ENCODE data around the gene WBP1L.
"Not testable (repeated sequence)": the region's sequence is repeated elsewhere in the genome, so short reads cannot be mapped to it uniquely, and the experiment has no call there.

The WBP1L gene

DNA sequence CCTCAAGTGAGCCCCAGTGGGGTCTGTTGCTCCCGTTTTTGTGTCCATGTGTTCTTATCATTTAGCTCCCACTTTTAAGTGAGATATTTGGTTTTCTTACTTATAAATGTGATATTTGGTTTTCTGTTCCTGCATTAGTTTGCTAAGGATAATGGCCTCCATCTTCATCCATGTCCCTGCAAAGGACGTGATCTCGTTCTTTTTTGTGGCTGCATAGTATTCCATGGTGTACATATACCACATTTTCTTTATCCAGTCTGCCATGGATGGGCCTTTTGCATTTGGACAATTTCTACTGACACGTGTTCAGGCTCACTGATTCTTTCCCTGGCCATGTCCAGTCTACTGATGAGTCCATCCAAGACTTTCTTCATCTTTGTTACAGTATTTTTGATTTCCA is 19.8 kb upstream of the WBP1L start:
- no peak for DNase-seq (ENCODE audit: low spot score)

DNA sequence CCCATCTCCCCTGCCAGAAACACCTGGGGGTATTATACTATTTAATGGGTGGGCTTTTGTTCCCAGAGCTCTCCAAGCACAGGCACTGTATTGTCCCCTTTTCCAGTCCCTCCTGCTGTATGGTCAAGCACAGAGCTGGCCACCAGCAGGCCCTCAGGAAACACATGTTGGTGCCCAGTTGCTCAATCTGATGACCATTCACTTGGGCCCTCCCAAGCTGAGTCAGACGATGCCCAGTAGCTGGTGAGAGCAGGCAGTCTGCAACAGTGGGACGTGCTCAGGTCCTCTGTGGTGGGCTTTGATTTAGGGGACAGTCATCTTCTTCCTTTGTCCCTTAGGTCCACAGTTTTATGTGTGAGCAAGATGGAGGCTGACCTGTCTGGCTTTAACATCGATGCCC is 17.5 kb upstream of the WBP1L start:
- DNase-seq (ENCODE audit: low spot score): peak; percentile 55

DNA sequence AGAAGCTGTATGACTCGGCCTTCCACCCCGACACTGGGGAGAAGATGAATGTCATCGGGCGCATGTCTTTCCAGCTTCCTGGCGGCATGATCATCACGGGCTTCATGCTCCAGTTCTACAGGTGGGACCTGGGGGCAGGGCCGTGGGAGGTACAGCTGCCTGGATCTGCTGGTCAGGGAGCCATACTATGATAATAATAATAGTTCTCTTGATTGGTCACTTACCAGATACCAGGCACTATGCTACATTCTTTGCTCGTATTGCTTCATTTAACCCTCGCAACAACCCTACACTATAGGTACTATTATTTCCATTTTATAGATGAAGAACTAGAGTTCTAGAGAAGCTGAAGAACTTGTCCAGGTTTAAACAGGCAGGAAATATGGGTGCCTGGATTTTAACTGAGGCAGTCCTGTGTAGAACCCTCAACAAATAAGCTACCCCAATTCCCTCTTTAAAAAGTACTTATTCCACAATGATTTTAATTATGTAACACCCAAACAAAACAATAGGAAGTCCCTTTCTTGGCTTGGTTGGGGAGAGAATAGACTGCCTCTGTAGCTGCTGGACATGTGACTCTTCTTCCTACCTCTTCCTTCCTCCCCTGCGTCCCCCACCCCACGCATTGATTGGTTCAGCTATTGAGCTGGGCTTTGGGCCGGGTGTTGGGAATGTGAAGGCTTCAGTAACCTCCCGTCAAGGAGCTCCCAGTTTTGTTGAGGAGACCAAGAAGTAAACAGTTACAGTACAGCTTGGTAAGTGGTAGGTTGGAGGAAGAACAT is 16.5 kb upstream of the WBP1L start:
- DNase-seq (ENCODE audit: low spot score): no peak

DNA sequence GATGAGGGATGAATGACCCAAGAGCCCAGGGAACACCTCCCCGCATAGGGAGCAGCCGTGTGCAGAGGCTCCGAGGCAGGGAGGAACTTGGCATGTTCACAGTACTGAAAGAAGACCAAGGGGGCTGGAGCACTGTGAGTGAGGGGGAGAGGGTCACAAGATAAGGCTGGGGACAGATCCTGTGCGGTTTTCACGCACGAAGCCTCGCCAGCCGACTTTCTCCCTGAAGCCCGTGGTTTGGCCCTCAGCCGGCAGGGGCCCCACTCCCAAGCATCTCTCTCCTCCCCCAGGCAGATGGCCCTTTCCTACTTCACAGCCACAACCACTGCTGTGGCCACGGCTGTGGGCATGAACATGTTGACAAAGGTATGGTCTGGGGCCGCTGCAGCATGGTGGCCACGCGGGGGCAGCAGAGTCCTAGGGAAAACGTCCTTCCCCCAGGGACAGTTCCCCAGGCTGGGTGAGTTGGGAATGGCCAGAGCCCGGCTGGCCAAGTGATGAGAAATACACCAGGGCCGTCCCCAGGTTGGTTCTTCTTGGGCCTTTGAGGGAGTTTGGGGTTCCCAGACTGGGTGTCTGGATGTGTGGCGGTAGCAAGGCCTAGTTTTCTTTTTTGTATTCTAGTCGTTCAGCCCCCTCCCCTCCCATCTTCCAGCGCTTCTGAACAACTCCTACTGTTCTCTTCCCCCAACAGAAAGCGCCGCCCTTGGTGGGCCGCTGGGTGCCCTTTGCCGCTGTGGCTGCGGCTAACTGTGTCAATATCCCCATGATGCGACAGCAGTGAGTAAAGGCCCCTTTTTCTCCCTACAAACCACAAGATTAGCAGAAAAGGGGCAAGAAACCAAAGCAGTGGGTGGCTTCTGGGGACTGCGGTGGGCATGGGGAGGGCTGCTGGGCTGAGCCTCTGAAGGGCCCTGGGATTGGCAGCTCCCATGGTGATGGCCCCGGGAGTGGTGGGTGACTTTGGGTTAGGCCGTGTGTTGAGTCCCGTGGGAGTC is 14.4 kb upstream of the WBP1L start:
- DNase-seq (ENCODE audit: low spot score): peak; percentile 92

DNA sequence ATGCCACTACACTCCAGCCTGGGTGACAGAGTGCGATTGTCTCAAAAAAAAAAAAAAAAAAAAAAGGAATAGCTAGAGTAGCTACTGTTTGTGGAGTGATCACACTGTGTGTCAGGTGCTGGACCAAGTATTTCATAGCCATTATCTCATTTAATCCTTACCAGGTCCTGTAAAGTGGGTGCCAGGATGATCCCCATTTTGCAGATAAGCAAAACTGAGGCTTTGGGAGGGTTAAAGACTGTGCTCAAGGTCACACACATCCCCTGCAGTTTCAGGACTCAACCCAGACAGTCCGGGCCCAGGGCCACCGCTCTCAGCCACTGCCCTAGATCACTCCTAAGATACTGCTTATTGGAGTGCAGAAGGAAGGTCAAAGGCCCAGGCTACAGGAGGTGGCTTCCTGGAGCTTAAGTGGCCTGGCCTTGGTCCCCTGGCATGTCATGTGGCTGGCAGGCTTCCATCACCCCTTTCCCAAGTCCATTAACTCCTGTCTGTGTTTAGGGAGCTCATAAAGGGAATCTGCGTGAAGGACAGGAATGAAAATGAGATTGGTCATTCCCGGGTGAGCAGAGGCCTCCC is 12.4 kb upstream of the WBP1L start:
- DNase-seq (ENCODE audit: low spot score): no peak

DNA sequence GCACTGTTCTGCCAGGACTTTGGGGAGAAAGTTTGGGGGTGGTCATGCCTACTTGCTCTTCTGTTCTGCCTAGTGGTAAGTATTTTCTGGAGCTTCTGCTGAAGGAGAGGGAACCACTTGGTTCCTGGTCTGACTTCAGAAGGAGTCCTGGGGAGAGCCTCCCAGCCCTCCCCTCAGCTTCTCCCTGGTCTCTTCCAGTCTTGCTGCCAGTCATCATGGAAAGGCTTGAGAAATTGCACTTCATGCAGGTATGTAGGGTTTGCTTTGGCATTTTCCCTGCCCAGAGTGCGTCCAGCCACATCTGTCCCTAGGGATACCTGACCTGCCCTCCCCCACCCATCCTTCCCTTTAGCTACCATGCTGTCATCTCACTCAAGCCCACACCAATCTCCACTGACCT is 11.1 kb upstream of the WBP1L start:
- no peak for DNase-seq (ENCODE audit: low spot score)

DNA sequence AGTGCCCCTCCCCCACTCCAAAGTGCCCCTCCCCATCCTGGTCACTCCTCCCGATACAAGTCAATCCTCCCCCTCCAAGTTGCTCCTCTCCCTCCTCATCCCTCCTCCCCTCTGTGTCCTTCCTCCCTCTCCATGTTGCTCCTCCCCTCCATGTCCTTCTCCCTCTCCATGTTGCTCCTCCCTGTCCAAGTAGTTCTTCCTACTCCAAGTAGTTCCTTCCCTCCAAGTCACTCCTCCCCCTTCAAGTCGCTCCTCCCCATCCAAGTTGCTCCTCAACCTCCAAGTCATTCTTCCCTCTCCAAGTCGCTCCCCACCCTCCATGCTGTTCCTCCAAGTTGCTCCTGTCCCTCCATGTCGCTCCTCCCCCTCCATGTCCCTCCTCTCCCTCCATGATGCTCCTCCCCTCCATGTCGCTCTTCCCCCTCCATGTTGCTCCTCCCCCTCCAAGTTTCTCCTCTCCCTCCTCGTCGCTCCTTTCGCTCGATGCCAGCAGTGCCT is 8.6 kb upstream of the WBP1L start:
- peak; percentile 38 for DNase-seq (ENCODE audit: low spot score)

DNA sequence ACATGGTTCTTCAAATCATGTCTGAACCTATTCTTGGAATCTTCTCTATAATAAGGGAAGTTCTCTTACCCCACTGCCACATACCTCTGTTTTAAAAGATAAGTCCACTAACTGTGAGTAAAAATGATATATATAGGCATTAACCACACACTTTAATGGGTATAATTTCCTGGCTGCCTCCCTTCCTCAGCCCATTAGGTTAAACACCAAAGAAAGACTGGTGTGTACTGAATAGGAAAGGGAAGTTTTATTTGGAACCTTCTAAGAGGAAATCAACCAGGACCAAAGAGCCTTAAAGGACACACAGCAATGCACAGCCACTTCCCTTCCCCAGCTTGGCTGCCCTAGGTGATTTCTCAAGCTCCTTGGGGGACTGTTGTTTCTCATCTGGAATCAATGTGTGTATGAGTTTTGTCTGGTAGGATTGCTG is 5.0 kb upstream of the WBP1L start:
- DNase-seq (ENCODE audit: low spot score): no peak

DNA sequence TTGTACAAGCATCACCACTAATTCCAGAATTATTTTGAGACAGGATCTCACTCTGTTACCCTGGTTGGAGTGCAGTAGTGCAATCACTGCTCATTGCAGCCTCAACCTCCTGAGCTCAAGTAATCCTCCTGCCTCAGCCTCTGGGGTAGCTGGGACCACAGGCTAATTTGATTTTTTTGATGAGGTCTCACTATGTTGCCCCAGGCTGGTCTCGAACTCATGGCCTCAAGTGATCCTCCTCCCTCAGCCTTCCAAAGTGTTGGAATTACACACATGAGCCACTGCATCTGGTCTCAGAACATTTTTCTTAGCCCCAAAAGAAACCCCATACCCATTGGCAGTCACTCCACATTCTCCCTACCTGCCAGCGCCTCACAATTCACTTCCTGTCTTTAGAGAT is 3.5 kb upstream of the WBP1L start:
- DNase-seq (ENCODE audit: low spot score): no peak

DNA sequence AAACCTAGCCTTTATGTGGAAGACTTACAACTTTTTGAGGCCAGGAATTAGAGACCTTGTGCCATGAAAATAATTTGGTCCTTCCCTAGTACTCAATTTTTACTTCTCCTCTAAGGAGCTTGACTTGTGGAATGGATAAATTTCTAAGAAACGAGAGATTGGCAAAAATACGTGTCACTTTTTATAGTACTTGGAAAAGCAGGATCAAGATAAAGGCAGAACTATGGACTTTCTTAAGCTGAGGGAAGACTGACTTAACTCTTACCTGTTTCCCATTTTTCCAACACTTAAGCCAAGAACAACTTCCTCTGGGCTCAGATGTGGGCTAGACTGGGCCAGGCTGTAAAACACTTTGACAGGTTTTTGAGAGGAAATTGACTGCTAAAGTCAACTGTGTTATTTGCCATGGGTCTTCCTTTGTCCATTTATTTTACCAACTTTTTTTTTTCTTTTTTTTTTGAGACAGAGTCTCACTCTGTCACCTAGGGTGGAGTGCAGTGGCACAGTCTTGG is 2.0 kb upstream of the WBP1L start:
- no peak for DNase-seq (ENCODE audit: low spot score)

DNA sequence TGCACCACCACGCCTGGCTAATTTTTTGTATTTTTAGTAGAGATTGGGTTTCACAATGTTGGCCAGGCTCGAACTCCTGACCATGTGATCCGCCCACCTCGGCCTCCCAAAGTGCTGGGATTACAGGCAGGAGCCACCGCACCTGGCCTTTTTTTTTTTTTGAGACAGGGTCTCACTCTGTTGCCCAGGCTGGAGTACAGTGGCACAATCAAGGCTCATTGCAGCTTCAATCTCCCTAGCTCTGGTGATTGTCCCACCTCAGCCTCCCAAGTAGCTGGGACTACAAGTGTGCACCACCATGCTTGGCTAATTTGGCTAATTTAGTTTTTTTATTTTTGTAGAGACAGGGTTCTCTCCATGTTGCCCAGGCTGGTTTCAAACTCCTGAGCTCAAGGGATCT is 1.4 kb upstream of the WBP1L start:
- DNase-seq (ENCODE audit: low spot score): not testable (repeated sequence)

DNA sequence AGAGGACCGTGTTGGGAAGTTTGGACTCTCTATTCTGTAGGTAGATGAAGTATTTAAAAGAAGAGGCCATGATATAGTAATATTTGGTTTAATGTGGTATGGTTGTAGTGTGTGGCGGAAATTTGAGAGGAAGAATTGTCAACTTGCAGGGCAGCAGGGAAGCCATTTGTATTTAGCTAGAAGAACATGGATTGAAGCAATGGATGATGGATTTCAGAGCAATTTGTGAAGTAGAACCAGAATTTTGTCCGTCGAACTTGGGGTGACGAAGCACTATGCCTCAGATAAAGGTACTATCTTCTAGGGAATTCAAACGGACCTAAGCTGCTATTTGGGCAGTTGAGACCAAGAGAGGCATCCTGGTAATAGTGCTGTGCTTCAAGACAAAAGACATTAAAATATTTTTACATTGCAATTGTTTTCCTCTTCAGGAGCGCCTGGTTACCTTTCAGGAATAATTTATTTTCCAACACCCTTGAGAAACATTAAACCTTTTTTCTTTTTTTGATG is 615 bp upstream of the WBP1L start:
- DNase-seq (ENCODE audit: low spot score): no peak

DNA sequence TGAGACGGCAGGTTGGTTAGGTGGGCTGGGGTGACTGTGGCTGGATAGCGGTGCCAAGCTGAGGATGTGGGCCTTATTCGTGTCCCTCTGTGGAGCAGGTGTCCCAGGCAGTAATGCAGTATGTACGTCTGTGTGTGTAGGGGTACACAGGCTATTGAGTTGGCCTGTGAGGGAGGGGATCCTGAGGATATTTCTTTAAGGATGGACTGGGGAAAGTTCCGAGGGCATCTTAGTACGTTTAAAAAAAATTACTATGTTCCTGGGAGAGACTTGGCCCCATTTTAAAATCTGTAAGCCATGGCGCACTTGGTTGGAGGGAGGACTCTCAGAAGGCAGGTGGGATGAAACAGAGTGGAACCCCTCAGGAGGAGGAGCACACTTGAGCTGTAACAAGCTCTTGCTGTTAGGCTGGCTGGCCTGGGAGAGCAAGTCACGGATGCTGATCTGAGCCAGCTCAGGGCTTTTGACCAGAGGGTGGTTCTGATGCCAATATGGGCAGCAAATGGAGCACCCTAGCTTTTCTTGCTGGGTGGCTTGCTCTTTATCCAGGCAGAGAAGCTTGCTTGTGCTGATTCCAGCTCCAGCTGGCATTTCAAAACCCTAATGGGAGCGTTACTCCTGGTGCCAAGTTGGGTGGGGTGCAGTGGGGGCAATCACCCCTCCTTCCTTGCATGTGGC is 765 bp downstream of the WBP1L start:
- no peak for DNase-seq (ENCODE audit: low spot score)

DNA sequence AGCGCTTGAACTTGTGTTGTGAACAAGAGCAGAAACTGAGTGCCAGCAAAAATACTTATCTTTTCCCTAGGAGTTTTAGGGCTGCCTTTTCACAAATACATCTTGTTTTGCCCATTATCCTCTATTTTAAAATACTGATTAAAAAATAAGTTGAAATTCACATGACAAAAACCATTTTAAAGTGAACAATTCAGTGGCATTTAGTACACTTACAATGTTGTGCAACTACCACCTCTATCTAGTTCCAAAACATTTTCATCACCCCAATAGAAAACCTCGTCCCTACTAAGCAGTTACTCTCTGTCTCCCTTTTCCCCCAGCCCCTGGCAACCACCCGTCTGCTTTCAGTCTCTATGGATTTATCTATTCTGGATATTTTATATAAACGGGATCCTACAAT is 1.4 kb downstream of the WBP1L start:
- no peak for DNase-seq (ENCODE audit: low spot score)

DNA sequence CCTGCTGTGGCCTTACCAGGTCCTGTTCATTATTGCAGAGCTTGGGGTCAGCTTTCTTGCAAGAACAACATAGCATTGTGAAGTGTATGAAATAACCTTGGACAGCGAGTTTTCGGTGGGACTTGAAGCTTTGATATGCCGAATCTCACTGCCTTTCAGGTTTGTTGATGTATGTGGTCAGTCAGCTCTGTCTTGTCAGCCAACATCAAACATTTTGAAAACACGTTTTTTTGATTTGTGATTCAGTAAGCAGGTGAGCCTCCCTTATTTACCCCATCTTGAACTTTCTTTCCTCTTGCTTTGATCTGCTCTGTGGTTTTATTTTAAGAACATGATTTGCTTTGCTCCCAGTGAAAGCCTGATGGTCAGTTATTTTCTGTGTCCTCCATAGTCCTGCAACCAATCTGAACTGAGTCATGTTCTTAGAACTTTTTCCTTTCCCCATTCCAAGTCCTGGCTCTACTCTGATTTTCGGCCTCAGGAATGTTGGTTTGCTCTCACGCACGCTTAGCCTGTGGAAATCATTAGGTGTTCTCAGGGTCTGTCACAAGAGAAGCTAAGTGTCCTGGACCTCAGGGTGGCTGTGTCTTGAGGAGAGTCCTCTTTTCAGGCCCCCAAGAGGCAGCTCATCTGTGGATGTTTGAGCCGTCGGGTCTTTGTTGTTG is 8.7 kb downstream of the WBP1L start:
- DNase-seq (ENCODE audit: low spot score): peak; percentile 90

DNA sequence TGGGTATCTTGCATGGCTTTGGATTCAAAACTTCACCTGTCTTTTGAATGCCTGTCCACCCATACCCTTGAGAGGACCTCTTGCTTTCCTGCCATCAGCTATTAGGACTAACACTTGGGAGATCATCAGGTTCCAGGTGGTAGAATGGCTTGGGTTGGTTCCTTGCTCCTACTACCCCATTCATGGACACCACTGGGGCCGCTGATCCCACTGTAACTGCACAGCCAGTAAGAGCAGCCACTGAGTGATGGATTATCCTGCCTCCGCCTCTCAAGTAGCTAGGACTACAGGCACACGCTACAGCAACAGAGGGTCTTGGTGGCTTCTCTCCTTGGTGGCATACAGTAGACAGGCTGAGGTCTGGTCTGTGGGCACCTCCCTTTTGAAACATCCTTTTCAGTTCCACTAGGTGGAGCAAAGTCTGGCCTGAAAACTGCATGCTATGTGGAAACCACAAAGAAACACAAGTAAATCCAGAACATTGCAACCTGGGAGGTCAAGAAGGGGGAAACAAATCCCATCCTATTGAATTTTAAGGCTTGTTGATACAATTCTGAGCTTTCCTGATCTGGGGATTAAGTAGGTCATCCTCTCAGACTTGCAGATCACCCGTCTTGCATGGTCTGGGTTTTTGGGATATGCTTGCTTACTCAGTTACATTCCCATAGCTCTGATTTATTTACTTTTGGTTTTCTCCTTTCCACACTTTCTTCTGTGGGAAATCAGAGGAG is 9.4 kb downstream of the WBP1L start:
- DNase-seq (ENCODE audit: low spot score): peak; percentile 64

DNA sequence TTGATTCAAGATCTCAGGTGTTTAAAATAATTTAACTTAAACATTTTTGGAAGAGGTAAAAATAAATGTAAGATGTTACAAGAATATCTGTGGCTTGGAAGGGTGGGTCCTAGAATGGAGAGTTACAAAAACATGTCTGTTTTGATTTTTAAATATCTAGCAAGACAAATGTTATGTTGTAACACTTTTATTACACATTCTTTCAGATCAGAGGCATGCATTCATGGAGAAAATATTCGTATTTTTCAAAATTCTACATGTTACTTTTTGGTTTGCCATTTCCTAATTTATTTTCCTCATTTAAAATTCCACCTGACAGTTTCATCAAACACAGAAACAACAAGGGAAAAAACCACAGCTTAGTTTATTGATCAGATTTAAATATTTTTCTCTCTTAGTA is 10.0 kb downstream of the WBP1L start:
- DNase-seq (ENCODE audit: low spot score): no peak

DNA sequence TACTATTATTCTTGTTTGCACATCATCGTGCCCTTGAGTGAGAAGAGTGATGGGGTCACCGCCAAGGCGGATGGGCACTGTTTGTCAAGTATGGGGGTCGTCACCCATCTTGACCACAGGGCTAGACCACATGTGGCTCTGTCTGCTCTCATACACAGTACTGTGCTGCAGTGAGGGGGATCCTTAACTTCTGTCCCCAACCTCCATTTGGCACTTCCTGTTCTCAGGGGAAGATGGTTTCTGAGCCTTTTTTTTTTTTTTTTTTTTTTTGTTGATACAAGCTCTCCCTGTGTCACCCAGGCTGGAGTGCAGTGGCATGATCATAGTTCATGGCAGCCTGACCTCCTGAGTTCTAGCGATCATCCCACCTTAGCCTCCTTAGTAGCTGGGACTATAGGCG is 13.6 kb downstream of the WBP1L start:
- DNase-seq (ENCODE audit: low spot score): no peak

DNA sequence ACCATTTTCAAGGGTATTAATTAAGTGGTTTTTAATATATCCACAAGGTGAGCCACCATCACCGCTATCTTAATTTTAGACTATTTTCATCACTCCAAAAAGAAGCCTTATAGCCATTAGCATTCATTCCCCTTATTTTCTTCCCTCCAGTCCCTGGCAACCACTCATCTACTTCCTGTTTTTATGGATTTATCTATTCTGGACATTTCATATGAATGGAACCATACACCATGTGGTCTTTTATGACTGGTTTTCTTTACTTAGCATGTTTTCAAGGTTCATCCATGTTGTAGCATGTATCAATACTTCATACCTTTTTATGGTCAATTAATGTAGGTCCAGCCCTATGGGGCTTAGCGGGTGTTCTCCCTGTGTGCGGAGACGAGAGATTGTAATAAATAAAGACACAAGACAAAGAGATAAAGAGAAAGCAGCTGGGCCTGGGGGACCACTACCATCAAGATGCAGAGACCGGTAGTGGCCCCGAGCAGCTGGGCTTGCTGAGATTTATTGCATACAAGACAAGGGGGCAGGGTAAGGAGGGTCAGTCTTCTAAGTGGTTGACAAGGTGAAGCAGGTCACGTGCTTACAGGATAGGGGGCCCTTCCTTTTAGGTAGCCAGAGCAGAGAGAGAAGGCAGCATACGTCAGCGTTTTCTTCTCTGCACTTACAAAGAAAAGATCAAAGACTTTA is 14.6 kb downstream of the WBP1L start:
- no peak for DNase-seq (ENCODE audit: low spot score)

DNA sequence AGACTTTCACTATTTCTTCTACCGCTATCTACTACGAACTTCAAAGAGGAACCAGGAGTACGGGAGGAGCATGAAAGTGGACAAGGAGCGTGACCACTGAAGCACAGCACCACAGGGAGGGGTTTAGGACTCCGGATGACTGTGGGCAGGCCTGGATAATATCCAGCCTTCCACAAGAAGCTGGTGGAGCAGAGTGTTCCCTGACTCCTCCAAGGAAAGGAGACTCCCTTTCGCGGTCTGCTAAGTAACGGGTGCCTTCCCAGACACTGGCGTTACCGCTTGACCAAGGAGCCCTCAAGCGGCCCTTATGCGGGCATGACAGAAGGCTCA is 15.2 kb downstream of the WBP1L start:
- DNase-seq (ENCODE audit: low spot score): not testable (repeated sequence)
